GM10847 (cell line): Measurements from ENCODE around the gene ACTN1.

Experiments used
- POLR2A ChIP-seq: IDR thresholded peaks from 2 replicates; pipeline ENCODE4 v1.6.1; 2011; ENCODE audit not compliant: insufficient read length; ENCODE audit errors: extremely low read depth

The ACTN1 gene

DNA sequence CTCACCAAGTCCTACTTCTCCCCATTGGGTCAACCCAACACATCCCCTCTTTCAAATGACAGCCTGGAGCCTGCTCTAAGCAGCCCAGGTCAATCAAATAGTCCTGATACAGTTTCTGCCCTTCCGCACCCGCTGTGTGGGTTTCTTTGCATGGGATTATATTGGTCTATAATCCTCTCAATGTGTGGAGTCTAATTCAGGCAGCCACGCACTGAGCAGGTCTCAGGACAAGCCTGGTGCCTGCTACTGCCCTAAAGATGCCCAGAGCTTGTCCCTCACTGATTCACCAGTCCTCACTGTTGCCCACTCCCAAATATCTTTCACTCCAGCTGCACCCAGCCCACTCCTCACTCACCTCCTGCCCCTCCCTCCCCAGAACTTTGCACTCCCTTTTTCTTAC is 16.4 kb downstream of the ACTN1 start:
- no peak for TF ChIP-seq POLR2A

DNA sequence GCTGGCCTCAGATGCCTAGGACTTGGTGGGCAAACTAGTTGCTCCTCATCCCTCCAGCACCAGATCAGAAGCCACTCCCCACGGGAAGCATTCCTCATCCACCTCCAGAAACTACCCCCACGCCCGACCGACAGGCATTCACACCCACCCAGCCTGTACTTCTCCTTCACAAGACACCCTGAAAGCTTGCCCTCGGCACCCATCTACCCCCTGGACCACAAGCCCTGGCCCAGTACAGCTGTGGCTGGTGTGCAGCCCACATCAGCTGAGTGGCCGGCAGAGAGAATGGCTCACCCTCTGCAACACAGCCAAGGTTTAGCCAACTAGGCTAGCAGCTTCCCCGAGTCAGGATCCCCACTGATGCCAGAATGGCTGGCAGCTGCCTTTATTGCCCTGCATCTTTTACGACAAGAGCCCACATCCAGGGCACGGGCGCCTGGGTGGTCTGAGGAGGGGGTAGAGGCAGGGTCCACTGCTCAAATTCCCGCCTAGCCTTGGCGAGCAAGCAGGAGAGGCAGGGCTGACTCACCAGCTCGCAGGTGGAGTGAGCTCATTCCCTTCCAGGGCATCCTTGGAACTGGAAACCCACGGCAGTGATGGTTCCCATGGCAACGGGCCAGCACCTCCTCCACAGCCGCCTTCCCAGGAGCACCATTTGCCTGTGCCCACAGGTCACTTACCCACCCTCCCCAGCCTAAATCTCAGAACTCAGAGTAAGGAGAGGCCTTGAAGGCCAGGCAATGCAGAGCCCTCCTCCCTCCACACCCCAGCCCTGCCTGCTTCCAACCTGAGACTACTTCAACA is 17.1 kb downstream of the ACTN1 start:
- TF ChIP-seq POLR2A, result no peak

DNA sequence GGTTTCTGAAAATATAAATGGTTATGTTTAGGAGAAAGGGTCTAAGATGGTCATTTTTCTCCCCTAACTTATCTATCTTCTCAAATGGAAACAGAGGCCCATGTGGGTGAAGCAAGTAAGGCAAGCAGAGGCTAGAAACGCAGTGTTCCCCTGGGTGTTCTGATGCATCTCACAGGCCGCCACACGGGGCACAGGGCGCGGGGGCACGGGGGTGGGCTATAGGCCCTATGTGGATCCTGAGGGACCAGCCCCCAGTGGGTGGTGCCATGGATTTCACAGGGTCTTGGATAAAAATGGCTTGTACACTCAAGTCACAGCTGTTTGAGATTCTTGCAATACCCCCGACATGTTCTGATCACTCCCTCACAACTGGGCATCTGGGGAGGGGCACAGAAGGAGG is 17.7 kb downstream of the ACTN1 start:
- no peak for TF ChIP-seq POLR2A

DNA sequence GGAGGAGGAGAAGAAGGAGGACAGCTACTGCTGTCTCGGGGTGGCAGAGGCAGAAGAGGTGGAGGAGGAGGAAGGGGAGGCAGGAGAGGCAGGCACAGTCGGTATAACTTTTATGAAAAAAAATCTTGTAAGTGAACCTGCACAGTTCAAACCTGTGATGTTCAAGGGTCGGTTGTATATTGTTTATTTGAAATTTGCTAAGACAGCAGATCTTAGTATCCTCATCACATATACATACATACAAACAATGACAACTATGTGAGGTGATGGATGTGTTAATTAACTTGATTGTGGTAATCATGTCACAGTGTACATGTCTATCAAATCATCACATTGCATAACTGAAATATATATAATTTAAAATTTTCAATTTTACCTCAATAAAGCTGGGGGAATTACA is 19.0 kb downstream of the ACTN1 start:
- TF ChIP-seq POLR2A, result no peak

DNA sequence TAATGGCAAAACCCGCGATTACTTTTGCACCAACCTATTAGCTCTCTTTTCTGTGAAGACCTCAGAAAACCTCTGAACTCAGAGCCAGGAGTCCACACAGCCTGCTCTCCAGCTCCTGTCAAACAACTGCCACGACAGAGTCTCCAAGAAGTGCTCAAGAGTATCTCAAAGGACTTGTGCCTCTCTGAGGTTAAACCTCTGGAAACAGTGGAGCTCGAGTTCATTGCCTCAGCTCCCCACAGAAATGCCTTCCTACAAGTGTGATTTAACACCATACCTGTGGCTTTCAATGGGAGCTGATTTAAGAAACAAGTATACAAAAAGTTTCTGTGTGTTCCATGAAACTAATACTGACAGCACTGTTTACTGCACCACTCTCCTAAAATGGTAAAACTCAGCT is 20.1 kb downstream of the ACTN1 start:
- TF ChIP-seq POLR2A, result no peak

DNA sequence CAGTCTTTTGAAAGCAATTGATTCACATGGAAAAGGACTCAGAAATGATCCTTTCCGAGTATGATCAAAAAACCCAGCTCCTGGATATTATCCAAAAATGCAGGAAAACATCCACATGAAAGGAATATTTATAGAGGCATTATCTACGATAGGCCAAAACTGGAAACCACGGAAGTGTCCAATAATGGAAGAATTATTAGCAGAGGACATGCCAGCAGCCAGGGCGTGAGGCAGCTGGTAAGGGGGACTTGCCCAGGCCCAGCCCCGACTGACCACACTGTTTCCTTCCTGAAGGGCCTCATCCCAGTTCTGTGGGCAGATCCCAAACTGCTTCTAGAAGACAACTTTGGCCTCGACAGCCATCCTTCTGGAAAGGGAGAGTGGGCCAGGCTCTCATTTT is 20.5 kb downstream of the ACTN1 start:
- no peak for TF ChIP-seq POLR2A

DNA sequence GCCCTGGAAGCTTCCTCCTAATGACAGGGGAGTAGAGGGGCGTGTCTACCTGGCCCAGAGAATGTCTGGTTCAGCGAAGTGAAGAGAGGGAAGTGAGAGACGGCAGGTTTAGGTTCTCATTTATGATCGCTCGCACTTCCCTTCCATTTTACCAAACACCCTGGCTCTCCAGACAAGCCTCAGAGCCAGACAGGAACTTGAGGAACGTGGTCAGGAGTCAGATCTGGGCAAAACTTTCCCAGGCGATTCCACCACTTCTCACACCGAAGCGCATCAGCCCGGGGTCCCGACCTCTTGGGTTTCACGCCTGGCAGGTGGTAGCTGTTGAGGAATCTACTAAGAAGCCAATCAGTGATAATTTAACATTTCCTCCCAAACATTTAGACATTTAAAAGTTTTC is 21.3 kb downstream of the ACTN1 start:
- TF ChIP-seq POLR2A, result no peak

DNA sequence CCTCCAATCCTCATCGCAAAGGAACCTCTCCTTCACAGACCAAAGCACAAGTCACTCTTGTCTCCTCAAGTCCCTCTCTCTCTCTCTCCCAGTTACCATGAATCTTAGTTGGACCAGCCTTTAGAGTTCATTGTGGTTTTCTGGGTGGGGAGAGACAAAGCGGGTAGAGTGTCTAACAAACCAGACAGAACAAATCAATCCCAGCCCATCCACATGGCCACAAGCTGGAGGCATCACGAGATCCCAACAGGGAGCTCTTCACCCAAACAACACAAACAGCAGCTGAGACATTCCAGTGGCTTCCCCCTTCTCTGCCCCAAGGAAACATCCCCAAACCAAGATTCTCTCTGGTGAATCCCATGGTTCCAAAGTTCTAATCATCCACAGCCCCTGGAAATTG is 22.4 kb downstream of the ACTN1 start:
- no peak for TF ChIP-seq POLR2A

DNA sequence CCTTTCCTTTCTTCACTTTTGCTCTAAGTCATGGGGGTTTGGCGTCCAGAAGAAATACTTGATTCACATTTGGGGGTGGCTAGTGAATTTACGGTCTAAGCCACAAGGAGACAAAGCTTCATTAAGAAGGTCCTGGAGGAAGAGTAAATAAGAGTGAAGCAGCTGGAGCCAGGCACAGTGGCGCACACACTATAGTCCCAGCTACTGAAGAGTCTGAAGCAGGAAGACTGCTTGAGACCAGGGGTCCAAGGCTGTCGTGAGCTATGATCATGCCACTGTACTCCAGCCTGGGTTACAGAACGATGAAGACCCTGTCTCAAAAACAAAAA is 23.3 kb downstream of the ACTN1 start:
- no peak for TF ChIP-seq POLR2A

DNA sequence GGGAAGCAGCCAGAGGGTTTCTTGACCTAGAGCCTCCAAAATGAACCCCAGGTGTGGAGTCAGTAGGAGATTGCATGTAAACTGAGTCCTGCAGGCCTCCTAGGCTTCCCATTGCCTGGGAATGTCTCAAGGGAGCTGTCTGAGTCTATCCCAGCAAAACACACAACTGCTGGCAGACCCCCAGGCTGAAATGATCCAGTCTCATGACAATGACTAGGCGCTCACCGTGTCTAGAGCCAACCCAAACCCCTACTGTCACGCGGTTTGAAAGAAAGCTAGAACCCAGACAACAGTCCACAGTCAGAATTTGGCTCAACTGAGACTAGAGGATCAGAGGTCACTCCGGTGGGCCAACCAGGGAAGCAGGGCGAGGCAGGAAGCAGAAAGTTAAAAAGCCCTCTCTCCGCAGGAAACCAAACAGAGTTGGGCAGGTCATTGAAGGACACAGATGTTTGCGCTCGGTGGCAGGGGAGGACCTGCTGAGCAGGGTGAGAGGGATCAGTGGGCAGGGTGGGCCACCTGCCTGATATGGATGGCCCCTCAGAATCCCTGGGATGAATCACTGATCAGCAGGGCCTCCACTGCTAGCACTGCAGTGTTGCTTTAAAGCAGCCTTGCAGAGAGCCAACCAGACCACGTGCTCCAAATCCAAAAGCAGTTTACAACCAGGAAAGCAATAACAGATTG is 23.8 kb downstream of the ACTN1 start:
- TF ChIP-seq POLR2A, result no peak

DNA sequence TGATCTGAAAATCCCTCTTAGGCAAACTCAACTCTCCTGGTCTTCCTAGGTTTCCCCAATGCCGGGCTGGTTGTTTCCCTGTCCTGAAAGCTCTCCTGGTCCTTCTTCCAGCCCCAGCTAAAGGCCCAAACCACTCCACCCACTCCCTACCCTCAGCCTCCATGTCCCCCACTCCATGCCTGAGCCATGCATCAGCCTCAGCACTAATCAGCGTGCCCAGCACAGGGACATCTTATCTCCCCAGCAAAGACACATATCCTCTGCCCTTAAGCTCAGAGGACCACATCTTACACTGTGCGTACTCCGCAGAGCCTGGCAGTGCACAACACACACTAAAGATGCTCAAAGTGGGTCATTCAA is 25.9 kb downstream of the ACTN1 start:
- no peak for TF ChIP-seq POLR2A

DNA sequence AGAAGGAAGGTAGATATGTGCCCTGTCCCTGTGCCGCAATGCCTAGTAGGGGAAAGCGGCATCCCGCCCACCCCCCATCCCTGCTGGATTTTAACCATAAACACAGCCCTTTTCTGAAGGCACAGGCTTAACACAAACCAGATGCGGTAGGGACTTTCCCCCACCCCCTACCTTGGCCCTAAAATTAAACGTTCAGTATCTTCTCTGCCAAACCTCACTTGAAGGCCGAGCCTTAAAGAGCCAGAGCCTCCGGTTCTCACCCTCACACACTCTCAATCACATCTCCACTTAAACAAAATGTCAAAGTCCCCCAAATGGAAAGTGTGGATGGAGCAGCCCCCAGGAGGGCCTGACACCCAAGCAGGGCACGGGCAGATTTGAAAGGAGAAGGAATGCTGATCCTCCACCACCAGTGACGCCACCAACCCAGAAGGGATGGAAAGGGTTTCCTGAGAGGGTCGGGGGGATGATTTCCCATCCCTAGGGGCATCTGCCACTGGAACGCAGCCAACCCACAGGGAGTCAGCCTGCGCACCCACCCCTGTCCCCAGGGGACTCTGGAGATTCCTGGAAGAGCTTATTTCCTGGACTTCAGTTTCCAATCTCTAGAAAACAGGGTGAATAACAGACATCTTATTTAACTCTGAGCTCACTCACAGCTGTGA is 26.4 kb downstream of the ACTN1 start:
- no peak for TF ChIP-seq POLR2A

DNA sequence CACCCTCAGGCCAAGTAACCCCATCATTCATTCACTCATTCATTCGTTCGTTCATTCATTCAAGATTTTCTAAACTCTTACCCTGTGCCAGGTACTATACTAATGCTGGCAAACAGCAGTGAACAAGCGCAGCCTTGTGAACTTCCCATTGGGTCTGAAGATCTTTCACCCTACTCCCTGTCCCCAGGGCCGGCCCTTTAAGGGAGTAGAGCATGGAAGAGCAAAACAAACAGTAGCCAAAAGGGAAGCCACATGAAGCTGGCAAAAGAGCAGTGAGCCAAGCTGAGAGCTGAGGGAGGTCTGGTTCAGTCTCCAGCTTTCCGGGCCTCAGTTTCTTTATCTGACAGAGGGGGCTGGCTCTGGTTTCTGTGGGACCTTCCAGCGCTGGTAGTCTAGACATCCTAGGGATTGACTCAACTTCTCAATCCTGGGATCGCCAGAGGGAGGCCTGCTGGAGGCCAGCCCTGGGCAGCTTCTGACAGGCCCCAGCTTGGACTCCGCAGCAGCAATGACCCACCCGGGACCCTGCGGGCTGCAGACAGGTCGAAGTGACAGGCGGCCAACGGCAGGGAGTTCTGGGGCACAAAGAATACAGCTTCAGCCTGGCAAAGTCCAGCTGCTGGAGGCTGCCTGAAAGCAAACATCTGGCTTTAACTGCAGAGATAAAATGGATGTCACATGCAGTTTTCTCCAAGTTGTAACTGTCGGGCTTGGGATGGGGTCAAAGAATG is 27.1 kb downstream of the ACTN1 start:
- no peak for TF ChIP-seq POLR2A

DNA sequence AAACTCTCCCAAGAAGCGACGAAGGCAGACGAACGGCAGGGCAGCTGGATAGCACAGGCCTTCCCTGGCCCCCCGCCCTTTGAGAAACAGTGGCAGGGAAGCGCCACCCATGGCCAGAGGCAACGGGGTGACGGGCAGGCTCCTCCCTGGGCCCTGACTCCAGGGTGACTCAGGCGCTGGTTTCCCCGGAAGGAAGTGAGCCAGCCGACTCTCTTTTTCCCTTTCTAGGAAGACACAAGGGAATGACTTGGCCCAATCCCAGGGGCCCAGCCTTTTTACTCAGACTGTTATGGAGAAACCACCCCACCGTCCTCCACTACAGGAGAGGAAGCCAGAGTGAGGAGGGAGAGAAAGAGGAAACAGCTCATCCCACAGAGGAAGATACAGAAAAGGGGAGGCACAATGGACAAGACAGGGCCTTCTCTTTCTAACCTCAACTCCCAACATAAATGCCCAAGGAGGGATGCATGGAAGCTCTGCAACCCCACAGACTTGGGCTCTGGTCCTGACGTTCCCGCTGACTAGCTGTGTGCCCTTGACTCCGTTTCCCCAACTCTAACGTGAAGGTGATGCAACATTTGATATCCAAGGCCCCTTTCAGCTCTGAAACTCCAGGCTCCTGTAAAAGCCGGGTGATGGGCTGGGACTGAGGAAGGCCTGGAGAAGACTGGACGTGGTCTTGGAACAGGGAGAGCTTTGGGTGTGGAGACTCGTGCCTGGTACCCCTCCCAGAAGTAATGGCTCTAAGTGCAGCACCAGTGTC is 27.9 kb downstream of the ACTN1 start:
- TF ChIP-seq POLR2A, result no peak

DNA sequence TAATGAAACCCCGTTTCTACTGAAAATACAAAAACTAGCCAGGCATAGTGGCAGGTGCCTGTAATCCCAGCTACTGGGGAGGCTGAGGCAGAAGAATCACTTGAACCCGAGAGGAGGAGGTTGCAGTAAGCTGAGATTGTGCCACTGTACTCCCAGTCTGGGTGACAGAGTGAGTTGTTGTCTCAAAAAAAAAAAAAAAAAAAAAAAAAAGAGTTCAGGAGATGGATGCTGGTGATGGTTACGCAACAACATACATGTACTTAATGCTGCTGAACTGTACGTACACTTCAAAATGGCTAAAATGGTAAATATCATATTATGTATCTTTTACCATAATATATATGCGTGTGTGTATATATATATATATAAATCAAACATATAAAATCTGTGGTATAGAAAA is 29.0 kb downstream of the ACTN1 start:
- no peak for TF ChIP-seq POLR2A
